ENCODE data around the gene WNT2.
A peak's percentile ranks its signal among the peaks of the same experiment; 100 is the strongest.
"Not testable (repeated sequence)": the region's sequence is repeated elsewhere in the genome, so short reads cannot be mapped to it uniquely, and the experiment has no call there.

Gene WNT2

GRCh38 chr7:117320523-117320922 is 2.3 kb downstream of the WNT2 start:
- H3K9me3 ChIP-seq (ENCODE audit: low read depth, low read length) = no peaks in the 10 kb centered on the region
- TF ChIP-seq EZH2 (IDR thresholded peaks at IDR 0.05) = no peak
- H3K4me3 ChIP-seq = no peak overlapping the region
- H3K27ac ChIP-seq = no peak overlapping the region
- H3K9ac ChIP-seq (ENCODE audit: insufficient read length) = no peak overlapping the region
- no peaks in the 10 kb centered on the region for H3K36me3 ChIP-seq (ENCODE audit: insufficient read depth, low read length)
- no peak for DNase-seq (ENCODE audit: low read depth, low spot score)

- H3K9ac ChIP-seq (ENCODE audit: insufficient read length) = no peak overlapping the region
- peak; percentile 18 for DNase-seq (ENCODE audit: low read depth, low spot score)
- TF ChIP-seq EZH2 (IDR thresholded peaks at IDR 0.05) (no peak), POLR2AphosphoS5 (IDR thresholded peaks at IDR 0.05; ENCODE audit: borderline replicate concordance, low read depth, low read length) (no peak), FOXP2 (optimal IDR thresholded peaks at IDR 0.05; ENCODE audit: control extremely low read depth, extremely low read length, insufficient read depth) (no peak)
- H3K9me3 ChIP-seq (ENCODE audit: low read depth, low read length) = no peaks in the 10 kb centered on the region
- H3K36me3 ChIP-seq (ENCODE audit: insufficient read depth, low read length) = no peaks in the 10 kb centered on the region
- no peak overlapping the region for H3K27ac ChIP-seq
- peak overlapping the region; percentile 51 for H3K4me3 ChIP-seq
Observed at GRCh38 chr7:117319181-117319580, 3.7 kb downstream of the WNT2 start.

DNA sequence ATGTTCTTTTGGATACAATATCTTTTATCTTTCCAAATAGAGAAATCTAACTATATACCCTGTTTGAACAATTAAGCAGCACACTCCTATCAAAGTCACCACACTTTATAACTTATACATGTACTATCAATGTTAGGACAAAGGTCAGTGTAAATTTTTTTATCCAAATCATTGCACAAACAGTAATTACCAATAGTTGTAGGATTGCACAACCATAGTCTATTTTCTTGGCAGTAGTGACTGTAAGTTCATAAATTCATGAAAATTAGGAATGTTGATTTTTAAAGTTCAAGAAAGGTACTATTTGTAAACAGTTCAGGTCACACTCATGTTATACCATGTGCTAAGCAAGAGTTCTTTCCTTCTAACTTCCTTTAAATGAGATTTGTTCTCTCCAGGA is 9.3 kb downstream of the WNT2 start:
- H3K27ac ChIP-seq = 0 out of 2 replicates have a peak overlapping the region, but pooled peaks have one; percentile 7
- DNase-seq (ENCODE audit: low read depth, low spot score) = no peak
- H3K9me3 ChIP-seq (ENCODE audit: low read depth, low read length) = no peaks in the 10 kb centered on the region
- no peaks in the 10 kb centered on the region for H3K36me3 ChIP-seq (ENCODE audit: insufficient read depth, low read length)
- TF ChIP-seq EZH2 (IDR thresholded peaks at IDR 0.05) (no peak), POLR2AphosphoS5 (IDR thresholded peaks at IDR 0.05; ENCODE audit: borderline replicate concordance, low read depth, low read length) (no peak), FOXP2 (optimal IDR thresholded peaks at IDR 0.05; ENCODE audit: control extremely low read depth, extremely low read length, insufficient read depth) (no peak)
- no peak overlapping the region for H3K4me3 ChIP-seq
- H3K9ac ChIP-seq (ENCODE audit: insufficient read length) = no peak overlapping the region

- H3K36me3 ChIP-seq (ENCODE audit: insufficient read depth, low read length) = no peaks in the 10 kb centered on the region
Observed at GRCh38 chr7:117312593-117313580, 10.0 kb downstream of the WNT2 start.

GRCh38 chr7:117308891-117309290 is 14.0 kb downstream of the WNT2 start:
- DNase-seq (ENCODE audit: low read depth, low spot score) = no peak
- TF ChIP-seq POLR2AphosphoS5 (IDR thresholded peaks at IDR 0.05; ENCODE audit: borderline replicate concordance, low read depth, low read length) (no peak), EZH2 (IDR thresholded peaks at IDR 0.05) (no peak), FOXP2 (optimal IDR thresholded peaks at IDR 0.05; ENCODE audit: control extremely low read depth, extremely low read length, insufficient read depth) (no peak)

More at GRCh38 chr7:117312593-117313580, 10.0 kb downstream of the WNT2 start:
- Histone ChIP-seq H3K9me3 (ENCODE audit: low read depth, low read length) (no peaks in the 10 kb centered on the region), H3K27ac (0 out of 2 replicates have a peak overlapping the region, but pooled peaks have one; percentile 7), H3K4me3 (no peak overlapping the region), H3K9ac (ENCODE audit: insufficient read length) (no peak overlapping the region)
- no peak for TF ChIP-seq POLR2AphosphoS5 (IDR thresholded peaks at IDR 0.05; ENCODE audit: borderline replicate concordance, low read depth, low read length)
- TF ChIP-seq EZH2 (IDR thresholded peaks at IDR 0.05) = no peak
- TF ChIP-seq FOXP2 (optimal IDR thresholded peaks at IDR 0.05; ENCODE audit: control extremely low read depth, extremely low read length, insufficient read depth) = no peak
- no peak for DNase-seq (ENCODE audit: low read depth, low spot score)

DNA sequence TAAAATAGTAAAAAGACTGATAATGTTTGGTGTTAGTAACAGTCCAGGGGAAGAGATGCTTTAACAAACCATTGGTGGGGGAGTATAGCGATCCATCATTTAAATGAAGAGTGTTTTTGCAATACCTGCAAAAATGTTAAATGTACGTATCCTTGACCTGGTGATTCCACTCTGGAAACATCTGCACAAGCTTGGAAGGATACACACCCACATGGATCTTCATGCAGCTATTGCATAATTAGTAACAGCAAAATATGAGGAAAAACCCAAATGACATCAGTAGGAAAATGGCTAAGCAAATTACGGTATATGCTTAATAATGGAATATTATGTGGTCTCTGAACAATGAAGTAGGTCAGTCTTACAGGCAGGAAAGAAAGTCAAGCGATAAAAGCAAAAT is 20.5 kb downstream of the WNT2 start:
- DNase-seq (ENCODE audit: low read depth, low spot score) = no peak

More at GRCh38 chr7:117308891-117309290, 14.0 kb downstream of the WNT2 start:
- Histone ChIP-seq H3K27ac (no peak overlapping the region), H3K36me3 (ENCODE audit: insufficient read depth, low read length) (no peaks in the 10 kb centered on the region), H3K9ac (ENCODE audit: insufficient read length) (no peak overlapping the region), H3K9me3 (ENCODE audit: low read depth, low read length) (no peaks in the 10 kb centered on the region), H3K4me3 (no peak overlapping the region)

GRCh38 chr7:117300506-117300905 is 22.4 kb downstream of the WNT2 start:
- H3K4me3 ChIP-seq; H3K9ac ChIP-seq (ENCODE audit: insufficient read length); H3K9me3 ChIP-seq (ENCODE audit: low read depth, low read length); H3K36me3 ChIP-seq (ENCODE audit: insufficient read depth, low read length); H3K27ac ChIP-seq; DNase-seq (ENCODE audit: low read depth, low spot score): not testable (repeated sequence)

More for the DNA sequence above, 20.5 kb downstream of the WNT2 start:
- H3K9ac ChIP-seq (ENCODE audit: insufficient read length) = no peak overlapping the region
- no peak overlapping the region for H3K27ac ChIP-seq
- H3K9me3 ChIP-seq (ENCODE audit: low read depth, low read length) = no peaks in the 10 kb centered on the region
- no peak overlapping the region for H3K4me3 ChIP-seq
- H3K36me3 ChIP-seq (ENCODE audit: insufficient read depth, low read length) = no peaks in the 10 kb centered on the region
- TF ChIP-seq FOXP2 (optimal IDR thresholded peaks at IDR 0.05; ENCODE audit: control extremely low read depth, extremely low read length, insufficient read depth) = no peak
- TF ChIP-seq POLR2AphosphoS5 (IDR thresholded peaks at IDR 0.05; ENCODE audit: borderline replicate concordance, low read depth, low read length) = no peak
- no peak for TF ChIP-seq EZH2 (IDR thresholded peaks at IDR 0.05)

GRCh38 chr7:117297606-117298005 is 25.3 kb downstream of the WNT2 start:
- H3K4me3 ChIP-seq = no peak overlapping the region
- no peak overlapping the region for H3K9ac ChIP-seq (ENCODE audit: insufficient read length)
- TF ChIP-seq FOXP2 (optimal IDR thresholded peaks at IDR 0.05; ENCODE audit: control extremely low read depth, extremely low read length, insufficient read depth) (no peak), EZH2 (IDR thresholded peaks at IDR 0.05) (no peak), POLR2AphosphoS5 (IDR thresholded peaks at IDR 0.05; ENCODE audit: borderline replicate concordance, low read depth, low read length) (no peak)
- no peak overlapping the region for H3K27ac ChIP-seq
- no peaks in the 10 kb centered on the region for H3K9me3 ChIP-seq (ENCODE audit: low read depth, low read length)
- DNase-seq (ENCODE audit: low read depth, low spot score) = no peak
- H3K36me3 ChIP-seq (ENCODE audit: insufficient read depth, low read length) = no peaks in the 10 kb centered on the region

- Histone ChIP-seq H3K27ac (no peak overlapping the region), H3K4me3 (no peak overlapping the region), H3K9me3 (ENCODE audit: low read depth, low read length) (no peaks in the 10 kb centered on the region), H3K36me3 (ENCODE audit: insufficient read depth, low read length) (no peaks in the 10 kb centered on the region), H3K9ac (ENCODE audit: insufficient read length) (no peak overlapping the region)
- no peak for DNase-seq (ENCODE audit: low read depth, low spot score)
- TF ChIP-seq FOXP2 (optimal IDR thresholded peaks at IDR 0.05; ENCODE audit: control extremely low read depth, extremely low read length, insufficient read depth) (no peak), EZH2 (IDR thresholded peaks at IDR 0.05) (no peak), POLR2AphosphoS5 (IDR thresholded peaks at IDR 0.05; ENCODE audit: borderline replicate concordance, low read depth, low read length) (no peak)
Observed at GRCh38 chr7:117296066-117296465, 26.8 kb downstream of the WNT2 start.
